Measurements from ENCODE around the gene PTCRA.

The PTCRA gene

DNA sequence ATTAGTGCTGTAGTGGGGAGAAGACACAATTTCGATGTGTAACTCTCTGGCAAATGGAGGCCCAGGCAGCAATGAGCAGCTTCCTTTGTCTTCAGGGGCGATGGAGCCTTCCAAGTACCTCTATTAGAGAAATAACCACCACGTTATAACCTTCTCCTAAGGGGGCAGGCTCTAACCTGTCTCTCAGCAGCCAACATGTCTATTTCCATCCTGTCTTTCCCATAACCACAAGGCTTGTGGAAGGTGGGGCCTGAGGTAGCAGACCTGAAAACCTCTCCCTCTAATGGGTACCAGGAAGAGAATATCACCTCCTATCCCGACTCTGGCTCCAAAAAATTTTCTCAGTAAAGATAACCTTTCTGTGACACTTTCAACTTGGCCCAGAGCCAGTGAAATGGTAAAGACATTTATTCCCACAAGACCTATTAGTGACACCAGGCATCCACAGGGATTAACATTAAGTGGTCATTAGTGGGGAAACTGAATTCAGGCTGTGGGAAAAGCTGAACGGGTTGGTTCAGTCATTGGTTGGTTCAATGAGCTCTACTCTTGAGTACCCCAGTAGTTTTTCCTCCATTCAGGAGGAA lies 59.2 kb downstream of the PTCRA start:
- DNase-seq = peak; percentile 20
